ENCODE measurements around the gene PZP.
"Not testable (repeated sequence)": the region's sequence is repeated elsewhere in the genome, so short reads cannot be mapped to it uniquely, and the experiment has no call there.

- TF ChIP-seq, protein P1, sequence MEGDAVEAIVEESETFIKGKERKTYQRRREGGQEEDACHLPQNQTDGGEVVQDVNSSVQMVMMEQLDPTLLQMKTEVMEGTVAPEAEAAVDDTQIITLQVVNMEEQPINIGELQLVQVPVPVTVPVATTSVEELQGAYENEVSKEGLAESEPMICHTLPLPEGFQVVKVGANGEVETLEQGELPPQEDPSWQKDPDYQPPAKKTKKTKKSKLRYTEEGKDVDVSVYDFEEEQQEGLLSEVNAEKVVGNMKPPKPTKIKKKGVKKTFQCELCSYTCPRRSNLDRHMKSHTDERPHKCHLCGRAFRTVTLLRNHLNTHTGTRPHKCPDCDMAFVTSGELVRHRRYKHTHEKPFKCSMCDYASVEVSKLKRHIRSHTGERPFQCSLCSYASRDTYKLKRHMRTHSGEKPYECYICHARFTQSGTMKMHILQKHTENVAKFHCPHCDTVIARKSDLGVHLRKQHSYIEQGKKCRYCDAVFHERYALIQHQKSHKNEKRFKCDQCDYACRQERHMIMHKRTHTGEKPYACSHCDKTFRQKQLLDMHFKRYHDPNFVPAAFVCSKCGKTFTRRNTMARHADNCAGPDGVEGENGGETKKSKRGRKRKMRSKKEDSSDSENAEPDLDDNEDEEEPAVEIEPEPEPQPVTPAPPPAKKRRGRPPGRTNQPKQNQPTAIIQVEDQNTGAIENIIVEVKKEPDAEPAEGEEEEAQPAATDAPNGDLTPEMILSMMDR (IDR thresholded peaks at IDR 0.05; ENCODE audit: low read depth, low read length) = not testable (repeated sequence)
- not testable (repeated sequence) for TF ChIP-seq MAX (IDR thresholded peaks at IDR 0.05; ENCODE audit: low read depth, low read length); POLR2A (IDR thresholded peaks at IDR 0.05; ENCODE audit: extremely low read depth, insufficient read length); MYC (IDR thresholded peaks at IDR 0.05; ENCODE audit: low read depth, low read length)
These were observed 68.5 kb downstream of the PZP start for GRCh38 chr12:9139588-9140290.
